Ecto neural progenitor cell (in vitro differentiated cells): ENCODE measurements around the gene SLC22A12.

Experiments
- DNase-seq: peaks from one replicate; pipeline ENCODE4 v3.0.0-alpha.2; 2018; ENCODE audit warnings: low spot score

The SLC22A12 gene

DNA sequence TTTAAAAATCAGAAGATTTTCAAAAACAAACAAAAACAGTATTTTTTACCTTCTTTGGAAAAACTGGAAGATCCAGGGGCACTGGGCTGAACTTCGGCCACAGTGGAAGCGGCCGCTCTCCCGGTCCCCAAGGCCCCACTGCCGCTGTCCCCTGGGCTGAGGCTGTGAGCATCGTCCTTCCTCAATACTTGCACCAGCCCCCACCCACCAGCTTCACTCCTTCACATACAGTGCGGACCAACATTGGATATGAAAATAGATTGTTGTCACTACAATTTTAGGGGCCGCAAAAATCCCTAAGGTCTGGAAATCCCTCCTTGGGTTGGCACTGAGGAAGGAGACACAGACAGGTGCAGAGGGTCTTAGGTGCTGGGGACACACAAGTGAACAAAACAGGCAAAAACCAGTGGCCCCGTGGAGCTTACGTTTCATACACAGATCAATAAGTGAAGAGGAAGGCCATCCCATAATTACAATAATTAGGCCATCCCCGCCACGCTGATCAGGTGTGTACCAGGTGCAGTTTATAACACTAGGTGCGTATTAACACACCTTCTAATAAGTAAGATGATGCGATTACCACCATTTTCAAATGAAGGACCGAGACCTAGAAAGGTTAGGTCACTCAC lies 28.2 kb upstream of the SLC22A12 start:
- no peak for DNase-seq

DNA sequence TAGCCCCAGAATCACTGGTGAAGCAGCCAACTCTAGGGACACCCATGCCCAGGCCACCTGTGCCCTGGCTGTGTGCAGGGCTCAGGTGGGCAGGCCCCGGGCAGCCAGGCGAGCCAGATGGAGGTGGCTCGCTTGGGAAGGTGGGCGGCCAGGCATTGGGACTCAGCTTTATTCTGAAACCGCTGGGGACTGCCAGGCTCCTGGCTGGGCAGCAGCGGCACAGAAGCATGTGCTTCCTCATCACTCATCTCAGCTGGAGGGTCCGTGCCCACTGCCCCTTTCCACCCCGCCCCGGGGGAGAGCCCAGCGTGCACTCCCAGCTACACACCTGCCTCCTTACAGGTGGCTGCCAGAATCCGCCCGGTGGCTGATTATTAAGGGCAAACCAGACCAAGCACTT lies 27.1 kb upstream of the SLC22A12 start:
- no peak for DNase-seq

DNA sequence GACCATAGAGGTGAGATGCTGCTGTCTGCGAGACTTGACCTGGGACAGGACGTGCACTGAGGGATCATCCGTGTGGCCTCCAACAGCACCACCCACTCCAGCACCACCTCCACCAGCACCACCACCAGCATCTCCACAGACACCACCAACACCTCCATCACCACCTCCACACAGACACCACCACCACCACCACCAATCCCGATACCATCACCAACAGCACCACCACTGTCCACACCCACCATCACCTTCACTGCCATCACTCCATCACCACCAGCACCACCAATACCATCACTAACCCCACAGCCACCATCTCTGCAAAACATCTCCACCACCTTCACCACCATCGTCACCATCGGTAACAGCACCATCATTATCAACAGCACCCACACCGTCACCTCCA lies 26.6 kb upstream of the SLC22A12 start:
- DNase-seq, result no peak

DNA sequence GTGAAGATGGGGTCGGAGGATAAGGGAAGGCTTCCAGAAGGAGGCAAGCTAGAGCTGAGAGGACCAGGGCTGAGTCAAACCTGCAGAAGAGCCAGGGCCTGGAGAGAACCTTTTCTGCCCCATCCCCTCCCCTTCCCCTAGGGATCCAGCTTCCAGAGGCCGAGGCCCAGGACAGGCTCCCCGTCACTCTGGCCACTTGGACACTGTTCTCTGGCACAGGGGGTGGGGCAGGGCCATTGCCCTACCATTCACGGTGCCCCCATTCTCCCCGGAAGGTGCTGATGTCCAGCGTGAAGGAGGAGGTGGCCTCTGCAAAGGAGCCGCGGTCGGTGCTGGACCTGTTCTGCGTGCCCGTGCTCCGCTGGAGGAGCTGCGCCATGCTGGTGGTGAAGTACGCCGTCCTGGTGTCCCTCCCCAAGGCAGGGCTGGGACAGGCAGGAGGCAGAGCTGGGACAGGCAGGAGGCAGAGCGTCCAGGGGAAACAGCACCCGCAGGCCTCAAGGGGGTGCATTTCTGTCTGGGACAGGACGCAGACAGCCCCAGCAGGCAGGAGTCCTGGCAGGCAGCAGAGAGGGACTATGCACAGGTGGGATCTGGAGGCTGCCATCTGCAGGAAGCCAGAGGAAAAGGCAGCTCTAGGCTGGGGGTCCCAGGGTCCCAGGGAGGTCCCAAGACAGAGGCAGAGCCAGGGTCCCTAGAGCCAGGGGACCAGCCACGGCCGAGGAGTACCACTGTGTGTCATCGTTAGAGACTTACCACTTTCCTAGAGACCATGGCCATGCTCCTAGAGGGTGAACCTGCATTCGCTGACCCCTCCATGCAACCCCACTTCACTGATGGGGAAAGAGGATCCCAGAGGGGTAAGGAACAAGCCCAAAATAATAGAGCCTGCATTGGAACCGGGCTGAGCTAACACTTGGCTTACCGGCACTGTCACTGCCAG lies 25.8 kb upstream of the SLC22A12 start:
- peak; percentile 71 for DNase-seq

DNA sequence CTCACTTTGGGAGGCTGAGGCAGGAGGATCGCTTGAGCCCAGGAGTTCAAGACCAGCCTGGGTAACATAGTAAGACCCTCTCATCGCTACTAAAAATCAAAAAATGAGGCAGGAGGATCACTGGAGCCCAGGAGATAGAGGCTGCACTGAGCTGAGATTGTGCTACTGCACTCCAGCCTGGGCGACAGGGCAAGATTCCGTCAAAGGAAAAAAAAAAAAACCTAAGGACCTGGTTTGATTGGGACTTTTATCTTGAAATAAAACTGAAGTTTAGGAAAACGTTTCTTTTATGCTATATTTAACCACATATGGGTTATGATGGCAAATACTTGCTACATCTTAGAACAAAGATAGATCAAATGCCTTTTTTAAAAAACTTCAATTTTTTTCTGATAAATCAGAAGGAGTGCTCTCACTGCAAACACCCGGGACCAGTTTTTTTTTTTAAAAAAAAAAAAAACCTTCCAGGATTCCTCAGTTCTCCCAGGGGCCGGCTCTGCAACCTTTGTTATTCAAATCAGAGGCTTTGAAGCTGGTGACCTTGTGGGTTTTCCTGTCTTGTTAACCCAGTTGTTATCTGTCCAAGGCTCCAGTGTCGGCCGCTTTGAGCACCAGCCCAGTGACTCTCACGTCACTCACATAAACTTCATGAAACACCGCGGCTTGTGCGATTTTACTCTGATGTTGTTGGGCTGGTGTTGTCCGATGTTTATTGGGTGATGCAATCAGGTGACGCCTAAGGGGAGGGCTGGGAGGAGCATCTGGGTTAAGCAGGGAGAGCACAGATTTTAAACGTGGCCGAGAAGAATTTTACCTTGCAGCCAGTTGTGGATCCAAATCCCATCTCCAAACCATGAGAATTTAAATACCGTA lies 24.7 kb upstream of the SLC22A12 start:
- DNase-seq, result peak; percentile 84

DNA sequence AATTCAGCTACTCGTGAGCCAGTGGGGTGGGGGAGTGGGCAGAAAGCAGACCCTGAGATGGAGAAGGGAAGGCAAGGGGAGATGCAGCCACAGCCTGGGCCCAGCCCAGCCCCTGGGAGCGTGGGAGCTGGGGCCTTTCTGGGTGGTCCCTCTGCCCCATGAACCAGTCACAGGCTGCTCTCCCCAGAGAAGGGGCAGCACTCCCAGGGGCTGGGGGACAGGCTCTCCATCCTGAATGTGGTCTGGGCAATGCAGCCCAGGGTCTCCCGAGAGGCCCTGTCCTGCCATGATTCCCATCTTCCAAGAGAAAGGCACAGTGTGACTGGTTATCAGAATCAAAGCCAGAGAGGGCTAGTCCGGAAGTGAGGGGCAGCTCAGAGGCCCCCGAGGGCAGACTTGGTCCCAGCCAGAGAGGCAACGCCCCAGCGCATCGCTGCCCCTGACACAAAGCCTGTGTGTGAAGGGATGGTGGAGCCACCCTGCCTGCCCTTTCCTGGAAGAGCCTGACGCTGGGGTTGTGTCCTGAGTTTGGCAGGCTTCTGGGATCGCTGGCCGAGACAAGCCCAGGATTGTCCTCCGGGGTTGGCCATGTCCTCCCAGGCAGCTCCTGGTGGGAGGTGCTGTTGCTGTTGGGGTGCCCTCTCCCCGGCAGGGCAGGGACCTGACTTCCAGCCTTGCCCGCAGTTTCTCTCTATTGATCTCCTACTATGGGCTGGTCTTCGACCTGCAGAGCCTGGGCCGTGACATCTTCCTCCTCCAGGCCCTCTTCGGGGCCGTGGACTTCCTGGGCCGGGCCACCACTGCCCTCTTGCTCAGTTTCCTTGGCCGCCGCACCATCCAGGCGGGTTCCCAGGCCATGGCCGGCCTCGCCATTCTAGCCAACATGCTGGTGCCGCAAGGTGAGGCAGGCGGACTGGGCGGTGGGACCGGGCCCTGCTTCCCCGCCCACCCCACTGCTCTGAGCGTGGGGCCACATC lies 23.8 kb upstream of the SLC22A12 start:
- peak; percentile 76 for DNase-seq

DNA sequence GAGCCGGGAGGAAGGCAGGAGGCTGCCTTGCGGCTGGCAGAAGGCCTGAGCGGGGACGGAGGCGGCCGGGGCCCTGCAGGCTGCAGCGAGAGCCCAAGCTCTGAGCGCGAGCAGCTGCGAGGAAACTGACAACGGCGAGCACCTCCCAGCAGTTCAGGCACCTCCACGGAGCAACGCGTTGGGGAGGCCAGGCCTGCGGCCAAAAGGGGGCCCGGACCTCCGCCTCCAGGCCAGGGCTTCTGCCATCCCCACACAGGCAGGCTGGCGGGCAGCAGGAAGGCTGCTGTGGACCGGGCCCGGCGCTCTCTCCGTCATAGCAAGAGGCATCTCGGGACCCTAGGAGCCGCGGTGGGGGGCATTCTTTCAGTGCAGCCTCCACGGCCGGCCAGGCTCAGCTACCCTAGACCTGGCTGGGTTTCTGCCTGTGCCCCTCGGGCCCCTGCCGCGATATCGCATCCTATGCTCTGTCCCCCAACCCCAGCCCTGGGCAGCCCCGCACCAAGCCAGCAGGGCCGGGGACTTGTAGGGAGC lies 22.9 kb upstream of the SLC22A12 start:
- no peak for DNase-seq

DNA sequence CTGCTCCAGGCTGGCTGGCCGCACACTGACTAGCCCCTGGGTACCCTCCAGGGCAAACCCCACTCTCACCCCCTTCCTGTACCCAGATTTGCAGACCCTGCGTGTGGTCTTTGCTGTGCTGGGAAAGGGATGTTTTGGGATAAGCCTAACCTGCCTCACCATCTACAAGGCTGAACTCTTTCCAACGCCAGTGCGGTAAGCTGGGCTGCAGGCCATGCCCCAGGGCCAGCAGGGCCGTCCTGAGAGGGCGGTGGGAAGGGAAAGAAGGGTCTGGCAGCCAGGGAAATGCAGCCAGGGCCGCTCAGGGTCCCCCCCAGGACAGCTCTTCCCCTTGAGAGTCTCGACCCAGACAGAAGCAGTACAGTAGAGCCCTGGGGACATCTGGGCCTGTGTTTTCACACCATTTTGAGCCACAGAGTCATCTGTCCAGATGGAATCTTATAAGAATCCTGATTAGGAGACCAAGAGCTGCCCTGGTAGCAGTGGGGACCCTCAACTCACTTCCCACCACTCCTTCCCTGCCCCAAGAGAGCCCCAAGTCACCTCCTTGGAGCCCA lies 22.4 kb upstream of the SLC22A12 start:
- no peak for DNase-seq

DNA sequence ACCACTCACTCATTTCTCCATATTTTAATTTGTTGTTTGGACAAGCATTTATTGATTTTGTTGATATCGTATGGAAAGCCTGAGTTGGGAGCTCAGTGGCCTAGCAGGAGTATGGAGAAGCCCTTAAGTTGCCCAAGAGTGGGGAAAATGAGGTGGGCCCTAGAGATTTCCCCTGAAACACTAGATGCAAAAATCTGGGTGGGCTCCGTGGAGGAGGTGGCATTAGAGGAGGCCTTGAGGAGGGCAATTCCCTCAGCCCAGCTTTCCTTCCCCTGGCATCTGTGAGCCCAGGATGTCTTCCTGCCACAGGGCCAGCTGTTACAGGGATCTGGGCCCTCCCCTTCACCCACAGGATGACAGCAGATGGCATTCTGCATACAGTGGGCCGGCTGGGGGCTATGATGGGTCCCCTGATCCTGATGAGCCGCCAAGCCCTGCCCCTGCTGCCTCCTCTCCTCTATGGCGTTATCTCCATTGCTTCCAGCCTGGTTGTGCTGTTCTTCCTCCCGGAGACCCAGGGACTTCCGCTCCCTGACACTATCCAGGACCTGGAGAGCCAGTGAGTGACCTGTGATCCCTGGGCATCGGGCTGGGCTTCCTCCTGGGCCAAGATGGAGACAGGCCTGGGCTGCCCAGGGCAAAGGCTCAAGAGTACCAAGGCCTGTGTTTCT lies 21.6 kb upstream of the SLC22A12 start:
- no peak for DNase-seq

DNA sequence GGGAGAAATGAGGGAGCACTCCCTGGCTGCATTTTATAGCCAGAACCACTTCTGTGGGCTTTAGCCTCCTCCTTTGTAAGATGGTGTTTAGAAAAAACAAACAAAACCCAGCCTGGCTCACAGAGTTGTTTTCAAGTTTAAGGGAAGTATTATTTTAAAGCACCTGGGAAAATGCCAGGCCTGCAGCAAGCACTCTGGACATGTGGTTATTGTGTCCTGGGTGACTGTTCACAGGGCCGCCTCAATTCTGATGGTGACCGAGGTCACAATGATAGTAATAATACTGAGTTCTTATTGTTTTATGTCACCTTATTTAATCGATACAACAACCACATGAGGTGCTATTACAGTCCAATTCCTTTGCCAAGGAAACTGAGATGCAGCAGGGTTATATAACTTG lies 20.7 kb upstream of the SLC22A12 start:
- DNase-seq, result no peak

DNA sequence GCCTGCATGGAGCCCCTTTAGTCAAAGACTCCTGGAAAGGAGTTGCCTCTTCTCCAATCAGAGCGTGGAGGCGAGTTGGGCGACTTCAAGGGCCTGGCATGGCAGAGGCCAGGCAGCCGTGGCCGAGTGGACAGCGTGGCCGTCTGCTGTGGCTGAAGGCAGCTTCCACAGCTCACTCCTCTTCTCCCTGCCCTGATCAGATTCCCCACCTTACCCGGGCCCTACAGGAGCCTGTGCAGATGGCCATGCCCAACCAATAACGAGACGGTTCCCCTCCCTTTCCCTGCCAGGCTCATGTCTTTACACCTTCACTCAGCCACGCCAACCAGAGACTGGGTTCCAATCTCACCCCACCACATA lies 20.0 kb upstream of the SLC22A12 start:
- DNase-seq, result peak; percentile 34

DNA sequence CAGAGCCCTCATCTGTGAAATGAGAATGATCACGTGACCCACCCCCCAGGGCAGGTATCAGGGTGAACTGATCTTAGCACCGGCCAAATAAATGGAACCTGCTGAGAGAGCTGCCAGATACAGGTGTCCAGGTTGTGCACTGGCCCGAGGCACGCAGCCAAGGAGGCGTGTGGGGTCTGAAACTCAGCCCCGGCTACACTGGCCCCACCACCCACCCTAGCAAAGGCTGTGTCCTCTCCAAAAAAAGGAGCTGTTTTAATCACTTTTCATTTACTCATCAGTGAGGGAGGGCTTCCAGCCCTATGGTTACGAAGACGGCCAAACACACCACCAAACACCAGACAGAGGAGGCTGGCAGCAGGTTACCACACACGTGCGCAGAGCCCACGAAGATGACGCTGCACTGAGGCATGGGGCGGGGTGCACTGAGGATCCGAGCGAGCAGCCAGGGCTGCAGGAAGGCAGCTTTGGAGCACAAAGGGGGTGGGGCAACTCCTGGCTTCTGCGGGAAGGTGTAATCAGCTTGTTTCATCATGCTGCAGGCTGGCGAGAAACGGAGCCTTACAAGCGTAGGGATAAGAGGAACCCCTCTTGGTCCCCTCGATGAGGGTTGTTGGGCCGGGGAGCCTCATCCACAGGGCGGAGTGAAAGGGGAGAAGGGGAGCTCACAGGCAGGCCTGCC lies 19.5 kb upstream of the SLC22A12 start:
- no peak for DNase-seq

DNA sequence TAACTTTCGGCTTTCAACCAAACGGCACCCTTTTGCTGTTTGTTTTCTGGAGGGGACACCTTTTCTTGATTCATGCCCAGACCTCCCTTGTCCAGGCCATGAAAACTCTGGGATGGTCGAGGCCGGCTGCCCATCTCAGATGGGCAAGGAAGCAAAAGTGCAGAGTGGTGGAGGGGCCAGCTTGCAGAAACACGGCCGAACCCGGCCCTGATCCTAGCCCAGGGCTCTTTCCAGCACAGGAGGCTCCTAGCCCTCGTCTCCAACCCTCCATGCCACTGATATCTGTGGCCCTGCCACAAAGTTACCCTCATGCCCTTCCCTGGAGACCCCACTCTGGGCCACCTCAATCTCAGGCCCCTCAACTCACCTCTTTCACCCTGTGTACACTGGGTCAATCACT lies 18.9 kb upstream of the SLC22A12 start:
- no peak for DNase-seq

DNA sequence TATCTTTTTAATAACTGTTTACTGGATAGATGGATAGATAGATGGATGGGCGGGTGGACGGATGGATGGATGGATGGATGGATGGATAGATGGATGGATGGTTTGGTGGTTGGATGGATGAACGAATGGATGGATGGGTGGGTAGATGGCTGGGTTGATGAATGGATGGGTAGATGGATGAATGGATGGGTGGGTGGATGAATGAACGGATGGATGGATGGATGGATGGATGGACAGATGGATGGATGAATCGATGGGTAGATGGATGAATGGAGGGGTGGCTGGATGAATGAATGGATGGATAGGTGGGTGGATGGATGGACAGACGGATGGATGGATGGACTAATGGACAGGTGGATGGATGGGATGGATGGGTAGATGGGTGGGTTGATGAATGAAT lies 13.8 kb upstream of the SLC22A12 start:
- no peak for DNase-seq

DNA sequence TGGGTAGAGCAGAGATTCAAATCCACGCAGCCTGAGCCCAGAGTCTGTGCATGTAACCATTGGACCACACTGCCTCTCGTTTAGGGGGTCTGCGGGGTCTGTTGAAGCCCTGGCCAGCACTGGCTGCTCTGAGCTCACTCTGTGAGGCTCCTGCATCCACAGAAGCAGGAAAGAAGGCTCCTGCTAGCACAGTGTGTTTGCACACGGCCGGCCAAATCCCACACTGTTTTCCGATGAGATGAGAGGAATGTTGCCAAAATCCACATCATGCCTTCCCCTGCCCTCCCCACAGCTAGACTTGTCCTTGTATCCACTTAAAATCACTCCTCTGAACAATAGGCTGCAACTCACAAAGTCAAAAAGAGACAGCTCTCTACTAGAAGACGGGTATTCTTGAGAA lies 10.6 kb upstream of the SLC22A12 start:
- DNase-seq, result no peak

DNA sequence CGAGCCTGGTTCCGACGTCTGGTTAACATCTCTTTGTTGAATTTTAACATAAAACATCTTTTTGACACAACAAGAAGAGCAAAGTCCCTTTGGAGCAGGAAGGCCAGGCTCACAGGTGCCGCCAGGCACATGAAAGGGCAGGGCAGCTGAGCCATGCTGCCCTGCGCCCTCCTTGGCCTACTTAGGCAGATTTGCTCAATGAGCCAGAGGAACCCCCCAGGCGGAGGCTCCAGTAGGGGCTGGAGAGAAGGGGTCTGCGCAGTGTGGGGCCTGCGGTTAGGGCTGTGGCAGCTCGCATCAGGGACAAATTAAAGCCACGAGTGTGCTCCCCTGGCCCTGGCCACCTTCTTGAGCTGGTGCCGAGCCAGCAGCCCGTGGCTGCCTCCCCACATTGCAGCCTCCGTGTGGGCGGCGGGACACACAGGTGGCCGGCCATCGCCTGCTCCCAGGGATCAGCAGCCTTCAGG lies 9.9 kb upstream of the SLC22A12 start:
- no peak for DNase-seq

DNA sequence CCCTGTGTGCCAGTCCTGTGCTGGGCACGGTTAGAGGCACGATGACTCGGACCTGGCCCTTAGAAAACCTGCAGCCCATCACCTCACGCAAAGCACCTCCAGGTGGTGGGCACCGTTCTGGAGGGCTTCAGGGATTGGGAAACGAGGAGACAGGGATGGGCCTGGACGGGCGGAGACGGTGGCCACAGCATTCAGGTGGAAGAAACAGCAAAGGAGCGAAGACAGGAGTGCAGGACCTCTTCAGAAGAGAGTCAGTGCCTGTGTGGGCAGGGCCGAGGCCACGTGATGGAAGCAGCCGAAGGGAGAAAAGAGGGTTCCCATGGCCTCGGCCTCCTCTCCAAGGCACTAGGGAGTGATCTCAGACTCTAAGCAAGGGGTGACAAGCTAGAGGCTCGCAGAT lies 8.1 kb upstream of the SLC22A12 start:
- DNase-seq, result no peak

DNA sequence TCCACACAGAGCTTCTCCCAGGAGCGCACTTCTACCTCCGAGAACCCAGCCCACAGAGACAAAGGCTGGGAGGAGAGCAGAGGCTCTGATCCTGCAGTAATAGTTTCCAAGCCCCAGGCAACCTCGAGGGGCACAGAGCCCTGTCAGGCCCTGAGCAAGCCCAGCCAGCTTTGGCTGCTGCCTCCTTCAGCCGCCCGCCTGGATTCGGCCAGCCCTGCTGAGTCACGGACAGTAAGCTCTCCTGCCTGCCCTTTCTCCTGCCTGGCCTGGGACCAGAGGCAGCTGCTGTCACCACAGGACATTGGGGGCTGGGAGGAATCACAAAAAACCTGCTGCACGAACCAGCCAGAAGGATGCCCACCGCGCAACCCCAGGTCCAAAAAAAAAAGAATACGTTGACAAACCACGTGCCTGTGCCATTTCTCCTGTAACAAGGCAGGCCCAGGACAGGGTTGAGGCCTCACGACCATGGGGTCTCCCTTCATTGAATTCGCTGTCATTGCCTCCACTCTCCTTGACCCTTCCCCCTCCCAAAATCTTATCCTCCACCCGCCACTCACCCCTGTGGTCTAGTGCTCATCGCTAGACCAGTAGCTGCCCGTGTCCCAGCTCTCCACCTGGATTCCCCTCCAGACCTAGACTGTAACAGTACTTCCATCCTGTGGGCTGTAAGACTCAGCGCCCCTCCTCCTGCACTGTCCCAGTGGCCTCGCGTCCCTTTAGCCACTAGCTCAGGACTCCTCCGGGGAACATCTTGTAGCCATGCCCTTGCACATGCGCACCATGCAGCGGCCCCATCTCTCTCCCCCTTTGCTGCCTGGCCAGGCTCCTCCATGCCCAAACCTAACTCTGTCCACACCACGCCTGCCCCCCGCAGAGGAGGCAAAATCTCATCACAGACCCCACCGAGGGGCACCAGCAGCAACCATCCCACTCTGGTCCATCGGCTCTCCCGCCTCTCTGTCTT lies 7.4 kb upstream of the SLC22A12 start:
- DNase-seq, result no peak
